H9 (cell line): Measurements from ENCODE around the gene KIAA1549. TPM values are rescaled to one million over a fixed set of nuclear protein-coding genes. Genes with fewer than 3 reads are reported as not detected.

Source experiments
- DNase-seq: peaks from one replicate; pipeline ENCODE4 v3.0.0-alpha.2; 2017
- H2AFZ ChIP-seq: one replicate; pipeline ENCODE4 v1.6.1; 2013; ENCODE audit warnings: mild to moderate bottlenecking, low read length, control low read depth, moderate library complexity
- H2AK5ac ChIP-seq: 2 replicates; pipeline ENCODE4 v1.6.1; 2013; ENCODE audit warnings: low read length, control low read depth, mixed read lengths; ENCODE audit not compliant: insufficient read length
- H2BK120ac ChIP-seq: one replicate; pipeline ENCODE4 v1.6.1; 2013; ENCODE audit warnings: low read depth, mild to moderate bottlenecking, low read length, control low read depth, inconsistent platforms; ENCODE audit not compliant: poor library complexity, severe bottlenecking
- H2BK12ac ChIP-seq: 2 replicates; pipeline ENCODE4 v1.6.1; 2013; ENCODE audit warnings: low read length, control low read depth, mixed read lengths, low read depth; ENCODE audit not compliant: insufficient read length
- H2BK15ac ChIP-seq: 2 replicates; pipeline ENCODE4 v1.6.1; 2013; ENCODE audit warnings: low read depth, low read length, control low read depth
- H2BK20ac ChIP-seq: one replicate; pipeline ENCODE4 v1.6.1; 2013; ENCODE audit warnings: low read depth, mild to moderate bottlenecking, low read length, control low read depth, inconsistent platforms; ENCODE audit not compliant: poor library complexity, severe bottlenecking
- H2BK5ac ChIP-seq: 2 replicates; pipeline ENCODE4 v1.6.1; 2013; ENCODE audit warnings: low read length, control low read depth, mixed read lengths; ENCODE audit not compliant: insufficient read length
- H3K14ac ChIP-seq: 2 replicates; pipeline ENCODE4 v1.6.1; 2013; ENCODE audit warnings: low read length, control low read depth; ENCODE audit not compliant: insufficient read depth
- H3K18ac ChIP-seq: 2 replicates; pipeline ENCODE4 v1.6.1; 2013; ENCODE audit warnings: low read depth, mild to moderate bottlenecking, mixed read lengths, low read length, control low read depth; ENCODE audit not compliant: insufficient read length
- H3K23ac ChIP-seq: 2 replicates; pipeline ENCODE4 v1.6.1; 2013; ENCODE audit warnings: low read length, control low read depth, mixed read lengths, low read depth; ENCODE audit not compliant: insufficient read length
- H3K23me2 ChIP-seq: 2 replicates; pipeline ENCODE4 v1.6.1; 2013; ENCODE audit warnings: low read depth, mild to moderate bottlenecking, mixed read lengths, low read length, control low read depth; ENCODE audit not compliant: insufficient read length, poor library complexity, severe bottlenecking
- H3K27ac ChIP-seq: 2 replicates; pipeline ENCODE4 v1.5.1; 2013; ENCODE audit warnings: low read length, control low read depth, mixed read lengths, low read depth; ENCODE audit not compliant: insufficient read length
- H3K27me3 ChIP-seq: 2 replicates; pipeline ENCODE4 v1.6.1; 2013; ENCODE audit warnings: low read length, control low read depth, inconsistent platforms; ENCODE audit not compliant: insufficient read depth
- H3K4ac ChIP-seq: 2 replicates; pipeline ENCODE4 v1.6.1; 2013; ENCODE audit warnings: low read depth, mild to moderate bottlenecking, control low read depth, inconsistent platforms, low read length, moderate library complexity
- H3K4me1 ChIP-seq: 2 replicates; pipeline ENCODE4 v1.6.1; 2013; ENCODE audit warnings: low read length, control low read depth, inconsistent platforms; ENCODE audit not compliant: insufficient read depth
- H3K4me2 ChIP-seq: 2 replicates; pipeline ENCODE4 v1.6.1; 2013; ENCODE audit warnings: low read length, control low read depth, mixed read lengths; ENCODE audit not compliant: insufficient read length, insufficient read depth
- H3K56ac ChIP-seq: 2 replicates; pipeline ENCODE4 v1.6.1; 2013; ENCODE audit warnings: low read depth, mild to moderate bottlenecking, mixed read lengths, low read length, control low read depth; ENCODE audit not compliant: insufficient read length
- H3K79me1 ChIP-seq: 2 replicates; pipeline ENCODE4 v1.6.1; 2013; ENCODE audit warnings: low read depth, mild to moderate bottlenecking, moderate library complexity, low read length, control low read depth, inconsistent platforms; ENCODE audit not compliant: insufficient read depth, poor library complexity, severe bottlenecking
- H3K79me2 ChIP-seq: 2 replicates; pipeline ENCODE4 v1.6.1; 2013; ENCODE audit warnings: low read length, control low read depth, inconsistent platforms; ENCODE audit not compliant: insufficient read depth
- H3K9ac ChIP-seq: 2 replicates; pipeline ENCODE4 v1.6.1; 2013; ENCODE audit warnings: low read length, control low read depth, mixed read lengths; ENCODE audit not compliant: insufficient read length; ENCODE audit errors: extremely low read depth
- H3K9me3 ChIP-seq: one replicate; pipeline ENCODE4 v1.6.1; 2013; ENCODE audit warnings: low read depth, low read length, inconsistent platforms; ENCODE audit not compliant: control insufficient read depth
- H3T11ph ChIP-seq: one replicate; pipeline ENCODE4 v1.6.1; 2013; ENCODE audit warnings: mild to moderate bottlenecking, low read length, control low read depth, inconsistent platforms
- H4K20me1 ChIP-seq: one replicate; pipeline ENCODE4 v1.6.1; 2013; ENCODE audit not compliant: control insufficient read depth, insufficient read length, insufficient read depth
- H4K5ac ChIP-seq: 2 replicates; pipeline ENCODE4 v1.6.1; 2013; ENCODE audit warnings: low read depth, mild to moderate bottlenecking, mixed read lengths, low read length, control low read depth; ENCODE audit not compliant: insufficient read length
- H4K8ac ChIP-seq: replicated peaks from 2 replicates; pipeline ENCODE4 v1.6.1; 2013; ENCODE audit warnings: low read length, control low read depth, mixed read lengths, low read depth; ENCODE audit not compliant: insufficient read length
- H4K91ac ChIP-seq: 2 replicates; pipeline ENCODE4 v1.6.1; 2013; ENCODE audit warnings: low read depth, mild to moderate bottlenecking, moderate library complexity, mixed read lengths, low read length, control low read depth; ENCODE audit not compliant: insufficient read length
- H3K27ac Mint-ChIP-seq, 3 experiments: 2 replicates in 2 of 3; 3 replicates in 1 of 3; pipeline ENCODE4 v1.8.0; 2020 to 2021; ENCODE audit warnings: mixed read lengths in 3 of 3, mild to moderate bottlenecking in 1 of 3, moderate library complexity in 1 of 3
- H3K27me3 Mint-ChIP-seq: 2 replicates; pipeline ENCODE4 v1.8.0; 2021; ENCODE audit warnings: low read depth, mild to moderate bottlenecking, moderate library complexity, mixed read lengths
- H3K36me3 Mint-ChIP-seq, 3 experiments: 2 replicates in 2 of 3; 3 replicates in 1 of 3; pipeline ENCODE4 v1.8.0; 2020 to 2021; ENCODE audit warnings: low read depth in 3 of 3, mixed read lengths in 3 of 3; ENCODE audit not compliant: insufficient read depth in 1 of 3
- H3K4me1 Mint-ChIP-seq, 2 experiments: 2 replicates each; pipeline ENCODE4 v1.8.0; 2020; ENCODE audit warnings: mixed read lengths in 2 of 2
- H3K4me3 Mint-ChIP-seq, 2 experiments: 2 replicates in 1 of 2; 3 replicates in 1 of 2; pipeline ENCODE4 v1.8.0; 2020 to 2021; ENCODE audit warnings: mild to moderate bottlenecking in 2 of 2, mixed read lengths in 2 of 2, moderate library complexity in 1 of 2
- H3K9me3 Mint-ChIP-seq, 2 experiments: 2 replicates in 1 of 2; 3 replicates in 1 of 2; pipeline ENCODE4 v1.8.0; 2020; ENCODE audit warnings: mild to moderate bottlenecking in 2 of 2, mixed read lengths in 2 of 2, moderate library complexity in 1 of 2
- WGBS: extraction: QIAGEN DNeasy Blood & Tissue Kit; methylation state at CpG from one replicate; pipeline ENCODE4 v1.1.7; 2013; ENCODE audit warnings: missing lambda C conversion rate, low lambda C conversion rate, mixed read lengths; ENCODE audit not compliant: insufficient read length; ENCODE audit errors: extremely low coverage; 5-methylcytosine and 5-hydroxymethylcytosine counted together
- total RNA-seq: library from RNA; stranded (reverse); gene quantifications from 2 replicates; pipeline ENCODE4 v1.2.1, GENCODE V29; 2021
- TF ChIP-seq, protein P1 (sequence below): fragments of 200-600 bp; sonication (generic); conservative IDR thresholded peaks from 3 replicates; pipeline ENCODE4 v1.8.0; 2021; ENCODE audit warnings: antibody characterized with exemption, mild to moderate bottlenecking

Gene KIAA1549
- total RNA-seq, 1 experiment from 2014 or later, result 11.9 TPM

DNA sequence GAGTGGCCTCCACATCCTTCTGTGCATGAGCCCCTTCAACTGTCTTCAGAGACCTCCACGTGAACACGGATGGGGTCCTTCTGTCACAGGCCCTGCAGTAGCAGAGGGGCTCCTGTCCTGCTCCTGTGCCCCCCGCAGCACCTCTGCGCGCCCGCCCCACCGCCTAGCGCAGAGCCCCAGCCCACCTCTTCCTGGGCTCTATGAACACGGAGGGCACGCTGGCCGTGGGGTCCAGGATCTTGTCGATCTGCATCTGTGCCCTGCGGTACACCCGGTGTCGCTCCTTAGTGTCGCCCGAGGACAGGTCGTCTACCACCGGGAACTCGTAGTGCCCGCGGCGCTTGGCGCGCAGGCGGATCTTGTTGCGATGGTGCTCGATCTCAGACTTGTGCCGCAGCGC is 111.8 kb downstream of the KIAA1549 start:
- no peak overlapping the region for H3K23ac ChIP-seq
- no peak overlapping the region for H3K27ac ChIP-seq
- no peak for DNase-seq
- no peak overlapping the region for H2AFZ ChIP-seq
- H4K20me1 ChIP-seq, result no peaks in the 10 kb centered on the region
- H3K79me2 ChIP-seq, result no peaks in the 10 kb centered on the region
- no peak overlapping the region for H2BK15ac ChIP-seq
- H3K4me2 ChIP-seq, result no peak overlapping the region
- H4K5ac ChIP-seq, result no peak overlapping the region
- H3T11ph ChIP-seq, result no peak overlapping the region
- H3K14ac ChIP-seq, result no peak overlapping the region
- H4K91ac ChIP-seq, result no peak overlapping the region
- no peaks in the 10 kb centered on the region for H3K79me1 ChIP-seq
- Mint-ChIP-seq H3K4me3 (no peak overlapping the region), H3K36me3 (peaks cover 24 to 37% (median 29%) of the 10 kb centered on the region in 3 experiments), H3K27me3 (no peaks in the 10 kb centered on the region; the same call in 1 of the 2 replicates), H3K9me3 (no peaks in the 10 kb centered on the region), H3K27ac (no peak overlapping the region; a peak in 1 of 7 replicates), H3K4me1 (0 out of 4 replicates have a peak, but pooled peaks cover 0 to 5% of the 10 kb centered on the region in 2 experiments)
- H3K9ac ChIP-seq, result no peak overlapping the region
- no peak overlapping the region for H2BK120ac ChIP-seq
- no peaks in the 10 kb centered on the region for H3K27me3 ChIP-seq
- WGBS, result no CpG with 5 or more reads among the region's 30 CpGs
- no peak overlapping the region for H3K4ac ChIP-seq
- no peak overlapping the region for H2BK12ac ChIP-seq
- no peaks in the 10 kb centered on the region for H3K23me2 ChIP-seq
- H2BK20ac ChIP-seq, result no peak overlapping the region
- H3K4me1 ChIP-seq, result no peaks in the 10 kb centered on the region
- H3K18ac ChIP-seq, result no peak overlapping the region
- H2AK5ac ChIP-seq, result no peak overlapping the region
- TF ChIP-seq, protein P1, sequence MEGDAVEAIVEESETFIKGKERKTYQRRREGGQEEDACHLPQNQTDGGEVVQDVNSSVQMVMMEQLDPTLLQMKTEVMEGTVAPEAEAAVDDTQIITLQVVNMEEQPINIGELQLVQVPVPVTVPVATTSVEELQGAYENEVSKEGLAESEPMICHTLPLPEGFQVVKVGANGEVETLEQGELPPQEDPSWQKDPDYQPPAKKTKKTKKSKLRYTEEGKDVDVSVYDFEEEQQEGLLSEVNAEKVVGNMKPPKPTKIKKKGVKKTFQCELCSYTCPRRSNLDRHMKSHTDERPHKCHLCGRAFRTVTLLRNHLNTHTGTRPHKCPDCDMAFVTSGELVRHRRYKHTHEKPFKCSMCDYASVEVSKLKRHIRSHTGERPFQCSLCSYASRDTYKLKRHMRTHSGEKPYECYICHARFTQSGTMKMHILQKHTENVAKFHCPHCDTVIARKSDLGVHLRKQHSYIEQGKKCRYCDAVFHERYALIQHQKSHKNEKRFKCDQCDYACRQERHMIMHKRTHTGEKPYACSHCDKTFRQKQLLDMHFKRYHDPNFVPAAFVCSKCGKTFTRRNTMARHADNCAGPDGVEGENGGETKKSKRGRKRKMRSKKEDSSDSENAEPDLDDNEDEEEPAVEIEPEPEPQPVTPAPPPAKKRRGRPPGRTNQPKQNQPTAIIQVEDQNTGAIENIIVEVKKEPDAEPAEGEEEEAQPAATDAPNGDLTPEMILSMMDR, result no peak
- no peaks in the 10 kb centered on the region for H3K9me3 ChIP-seq
- no peak overlapping the region for H3K56ac ChIP-seq
- H4K8ac ChIP-seq, result no peak overlapping the region
- H2BK5ac ChIP-seq, result no peak overlapping the region
